Right lobe of liver (tissue), 6 donors: ENCODE data around the gene INPP4B. TPM values are rescaled to one million over a fixed set of nuclear protein-coding genes. Genes with fewer than 3 reads are reported as not detected.

Experiments used
- ATAC-seq, 4 donors: fragments of 200-7000 bp; cut with Tn5 transposase; one replicate each; pipeline ENCODE4 v1.9.1; 2020; ENCODE audit warnings: mild to moderate bottlenecking in 4 of 4, moderate library complexity in 4 of 4
- DNase-seq, 3 donors: peaks; one replicate each; pipeline ENCODE4 v3.0.0-alpha.2; 2020
- H3K27ac ChIP-seq, 3 donors: fragments of 200-600 bp; one replicate each; pipeline ENCODE4 v1.8.0; 2022
- H3K27me3 ChIP-seq, 2 donors: fragments of 200-600 bp; one replicate each; pipeline ENCODE4 v1.8.0; 2022
- H3K36me3 ChIP-seq, 4 donors: fragments of 200-600 bp; sonication (generic) in 1 of 4; one replicate each; pipeline versions ENCODE4 v1.5.1 to v1.8.0; 2017 to 2022; ENCODE audit warnings: control low read depth in 1 of 4
- H3K4me1 ChIP-seq, 4 donors: fragments of 200-600 bp; sonication (generic) in 1 of 4; one replicate each; pipeline versions ENCODE4 v1.5.1 to v1.8.0; 2017 to 2022; ENCODE audit warnings: control low read depth in 1 of 4
- H3K4me3 ChIP-seq, 3 donors: fragments of 200-600 bp; one replicate each; pipeline ENCODE4 v1.8.0; 2022
- H3K9me3 ChIP-seq, 4 donors: fragments of 200-600 bp; sonication (generic) in 1 of 4; one replicate each; pipeline versions ENCODE4 v1.5.1 to v1.8.0; 2017 to 2022; ENCODE audit warnings: control low read depth in 1 of 4
- POLR2A ChIP-seq: fragments of 450-650 bp; IDR thresholded peaks from one replicate; pipeline ENCODE4 v1.6.1; 2017; ENCODE audit warnings: antibody characterized with exemption, mild to moderate bottlenecking
- WGBS: methylation state at CpG from one replicate; pipeline ENCODE4 v1.1.6; 2018; ENCODE audit warnings: low coverage, low lambda C conversion rate; ENCODE audit not compliant: insufficient coverage; ENCODE audit errors: missing lambda C conversion rate; 5-methylcytosine and 5-hydroxymethylcytosine counted together
- intact Hi-C, 2 donors: fragments of 100-400 bp; cut with DNase I; formaldehyde crosslinking; loops; one replicate each; pipeline versions ENCODE4 v1.11.2 to v1.14.1; 2022
- total RNA-seq, 6 experiments: library from RNA; depleted of rRNA in 2 of 6; stranded (reverse); fragments of >200 nt in 2 of 6; fragmentation: NEBNext Ultra II Directional in 3 of 6; extraction: Animal tissue kit (Norgen Biotek cat#: 25700) in 3 of 6; gene quantifications; one replicate each; pipeline versions ENCODE4 v1.1.0 to v1.2.4, GENCODE V29; 2016 to 2023
- TF ChIP-seq, protein P1 (sequence below), 4 donors: fragments of 200-600 bp in 3 of 4; fragments of 450-650 bp in 1 of 4; IDR thresholded peaks; one replicate each; pipeline versions ENCODE4 v1.5.1 to v1.8.0; 2016 to 2022; ENCODE audit warnings: antibody characterized with exemption in 4 of 4, mild to moderate bottlenecking in 2 of 4
- donor health status: DM: no; HTN: yes; CAD: no.
- donor health status: DM: no; HTN: no; CAD: no.
- donor health status: DM: no; HTN: no; CAD: no.
- donor health status: DM: no; HTN: yes; CAD: no.
- donor health status: DM: no; HTN: yes; CAD: no.

Gene INPP4B
- total RNA-seq, 6 experiments from 2014 or later: 0.73 to 5.0 (median 1.6) TPM

DNA sequence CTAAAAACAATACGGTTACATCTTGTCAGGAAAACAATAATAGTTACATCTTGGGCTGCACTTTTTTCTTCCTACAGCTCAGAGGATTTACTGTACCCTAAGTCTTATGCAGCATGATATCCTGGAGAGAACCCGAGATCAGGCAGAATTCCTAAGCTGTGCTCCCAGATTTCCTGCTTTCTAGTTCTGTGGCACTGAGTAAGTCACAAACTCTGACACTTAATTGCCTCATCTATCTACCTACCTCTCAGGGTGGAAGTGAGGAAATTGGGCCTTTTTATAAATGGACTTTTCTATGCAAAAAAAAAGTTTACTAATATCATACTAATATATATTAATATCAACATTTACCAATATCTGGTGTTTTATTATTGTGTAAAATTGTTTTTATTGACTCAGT, 438.5 kb downstream of the INPP4B start:
- H3K36me3 ChIP-seq: no peaks in the 10 kb centered on the region
- intact Hi-C loops: no loop called here
- DNase-seq (no peak), ATAC-seq (no peak)
- H3K9me3 ChIP-seq: no peaks in the 10 kb centered on the region
- no peaks in the 10 kb centered on the region for H3K27me3 ChIP-seq
- 61% methylated on average over 2 of the region's 2 CpGs for WGBS
- TF ChIP-seq POLR2A: no peak
- TF ChIP-seq, protein P1, sequence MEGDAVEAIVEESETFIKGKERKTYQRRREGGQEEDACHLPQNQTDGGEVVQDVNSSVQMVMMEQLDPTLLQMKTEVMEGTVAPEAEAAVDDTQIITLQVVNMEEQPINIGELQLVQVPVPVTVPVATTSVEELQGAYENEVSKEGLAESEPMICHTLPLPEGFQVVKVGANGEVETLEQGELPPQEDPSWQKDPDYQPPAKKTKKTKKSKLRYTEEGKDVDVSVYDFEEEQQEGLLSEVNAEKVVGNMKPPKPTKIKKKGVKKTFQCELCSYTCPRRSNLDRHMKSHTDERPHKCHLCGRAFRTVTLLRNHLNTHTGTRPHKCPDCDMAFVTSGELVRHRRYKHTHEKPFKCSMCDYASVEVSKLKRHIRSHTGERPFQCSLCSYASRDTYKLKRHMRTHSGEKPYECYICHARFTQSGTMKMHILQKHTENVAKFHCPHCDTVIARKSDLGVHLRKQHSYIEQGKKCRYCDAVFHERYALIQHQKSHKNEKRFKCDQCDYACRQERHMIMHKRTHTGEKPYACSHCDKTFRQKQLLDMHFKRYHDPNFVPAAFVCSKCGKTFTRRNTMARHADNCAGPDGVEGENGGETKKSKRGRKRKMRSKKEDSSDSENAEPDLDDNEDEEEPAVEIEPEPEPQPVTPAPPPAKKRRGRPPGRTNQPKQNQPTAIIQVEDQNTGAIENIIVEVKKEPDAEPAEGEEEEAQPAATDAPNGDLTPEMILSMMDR (IDR thresholded peaks at IDR 0.05): no peak
- H3K4me1 ChIP-seq: no peaks in the 10 kb centered on the region
- H3K27ac ChIP-seq: no peak overlapping the region
- no peak overlapping the region for H3K4me3 ChIP-seq

- no peaks in the 10 kb centered on the region for H3K27me3 ChIP-seq
- WGBS: 50% methylated on average over 7 of the region's 7 CpGs
- H3K4me3 ChIP-seq: no peak overlapping the region
- DNase-seq (no peak), ATAC-seq (peak in 1 of 4 donors; percentile 12)
- intact Hi-C loops: no loop called here
- TF ChIP-seq, protein P1 (IDR thresholded peaks at IDR 0.05): no peak
- no peak for TF ChIP-seq POLR2A
- no peaks in the 10 kb centered on the region for H3K4me1 ChIP-seq
- no peaks in the 10 kb centered on the region for H3K36me3 ChIP-seq
- H3K9me3 ChIP-seq: no peaks in the 10 kb centered on the region
- no peak overlapping the region for H3K27ac ChIP-seq
Measured at GRCh38 chr4:142406917-142407501, 439.1 kb downstream of the INPP4B start.

GRCh38 chr4:142406499-142406835, 439.6 kb downstream of the INPP4B start:
- Histone ChIP-seq H3K9me3 (no peaks in the 10 kb centered on the region), H3K27me3 (no peaks in the 10 kb centered on the region), H3K4me1 (no peaks in the 10 kb centered on the region), H3K4me3 (no peak overlapping the region), H3K27ac (no peak overlapping the region), H3K36me3 (no peaks in the 10 kb centered on the region)
- WGBS: 32% methylated on average over 2 of the region's 2 CpGs
- ATAC-seq (no peak), DNase-seq (no peak)
- TF ChIP-seq, protein P1 (IDR thresholded peaks at IDR 0.05): no peak
- no peak for TF ChIP-seq POLR2A
- intact Hi-C loops: no loop called here

- no peaks in the 10 kb centered on the region for H3K27me3 ChIP-seq
- ATAC-seq (peak in 3 of 4 donors; percentile 36 to 44 (median 43)), DNase-seq (no peak)
- intact Hi-C loops: no loop called here
- no peaks in the 10 kb centered on the region for H3K36me3 ChIP-seq
- peak overlapping the region in 2 of 3 donors; percentile 25 to 26 for H3K4me3 ChIP-seq
- peak overlapping the region; percentile 4 to 35 (median 9) for H3K27ac ChIP-seq
- TF ChIP-seq, protein P1 (IDR thresholded peaks at IDR 0.05): no peak
- no peak for TF ChIP-seq POLR2A
- H3K9me3 ChIP-seq: no peaks in the 10 kb centered on the region
- no peaks in the 10 kb centered on the region for H3K4me1 ChIP-seq
- WGBS: 22% methylated on average over 5 of the region's 5 CpGs
Measured at GRCh38 chr4:142405695-142406498, 440.2 kb downstream of the INPP4B start.
